ENCODE results near the gene DHRS7B.

DHRS7B gene

DNA sequence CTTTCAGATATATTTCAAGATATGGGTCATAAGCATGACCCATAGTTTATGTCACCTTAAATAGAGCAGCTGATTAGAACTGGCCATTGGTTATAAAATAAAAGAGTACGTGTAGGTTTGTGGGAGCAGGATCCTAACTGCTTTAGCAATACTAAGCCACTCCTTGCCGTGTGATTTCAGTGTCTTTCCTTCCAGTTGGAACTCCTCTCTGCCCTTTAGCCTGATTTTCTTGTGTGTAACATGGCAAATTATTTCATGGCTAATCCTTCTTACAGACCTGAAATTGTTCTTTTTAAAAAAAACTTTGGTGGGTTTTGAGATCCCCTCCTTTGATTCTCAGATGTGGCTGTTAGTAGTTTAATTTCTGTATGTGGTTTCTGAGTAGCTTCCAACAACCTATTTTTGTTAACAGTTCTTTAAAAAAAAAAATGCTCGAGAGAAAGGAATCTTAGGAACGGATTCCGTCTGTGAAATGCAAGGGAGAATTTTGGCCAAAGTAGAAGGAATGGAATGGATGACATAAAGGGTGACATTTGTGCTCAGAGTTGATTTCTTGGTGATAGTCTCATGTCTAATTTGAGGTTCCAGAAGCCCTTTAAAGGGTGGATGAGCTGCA is 39.9 kb downstream of the DHRS7B start:
- TF ChIP-seq, protein P1, sequence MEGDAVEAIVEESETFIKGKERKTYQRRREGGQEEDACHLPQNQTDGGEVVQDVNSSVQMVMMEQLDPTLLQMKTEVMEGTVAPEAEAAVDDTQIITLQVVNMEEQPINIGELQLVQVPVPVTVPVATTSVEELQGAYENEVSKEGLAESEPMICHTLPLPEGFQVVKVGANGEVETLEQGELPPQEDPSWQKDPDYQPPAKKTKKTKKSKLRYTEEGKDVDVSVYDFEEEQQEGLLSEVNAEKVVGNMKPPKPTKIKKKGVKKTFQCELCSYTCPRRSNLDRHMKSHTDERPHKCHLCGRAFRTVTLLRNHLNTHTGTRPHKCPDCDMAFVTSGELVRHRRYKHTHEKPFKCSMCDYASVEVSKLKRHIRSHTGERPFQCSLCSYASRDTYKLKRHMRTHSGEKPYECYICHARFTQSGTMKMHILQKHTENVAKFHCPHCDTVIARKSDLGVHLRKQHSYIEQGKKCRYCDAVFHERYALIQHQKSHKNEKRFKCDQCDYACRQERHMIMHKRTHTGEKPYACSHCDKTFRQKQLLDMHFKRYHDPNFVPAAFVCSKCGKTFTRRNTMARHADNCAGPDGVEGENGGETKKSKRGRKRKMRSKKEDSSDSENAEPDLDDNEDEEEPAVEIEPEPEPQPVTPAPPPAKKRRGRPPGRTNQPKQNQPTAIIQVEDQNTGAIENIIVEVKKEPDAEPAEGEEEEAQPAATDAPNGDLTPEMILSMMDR (IDR thresholded peaks at IDR 0.05; ENCODE audit: low read depth, low read length, missing control alignments) = no peak
- H3K4me3 ChIP-seq (ENCODE audit: low read depth, low read length) = no peak overlapping the region
- DNase-seq (ENCODE audit: low read depth) = no peak

DNA sequence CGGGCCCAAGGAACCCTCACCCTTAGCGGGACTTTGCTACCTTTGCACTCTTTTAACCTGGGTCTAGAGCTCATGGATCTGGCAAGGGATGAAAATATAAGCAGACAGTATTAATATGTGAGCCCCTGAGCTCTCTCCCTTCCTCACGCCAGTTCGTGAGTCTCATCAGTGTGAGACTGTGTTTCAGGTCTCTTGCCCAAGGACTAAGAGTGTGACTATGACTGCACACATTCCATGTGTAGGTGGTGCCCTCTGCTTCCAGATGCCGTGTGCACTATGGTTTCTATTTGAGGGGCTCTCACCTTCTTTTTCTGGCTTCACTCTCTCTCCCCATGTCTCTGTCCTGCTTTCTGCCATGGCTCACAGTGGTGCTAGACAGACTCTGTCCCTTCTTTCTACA is 40.5 kb downstream of the DHRS7B start:
- TF ChIP-seq, protein P1 (IDR thresholded peaks at IDR 0.05; ENCODE audit: low read depth, low read length, missing control alignments) = no peak
- no peak overlapping the region for H3K4me3 ChIP-seq (ENCODE audit: low read depth, low read length)
- DNase-seq (ENCODE audit: low read depth) = no peak

DNA sequence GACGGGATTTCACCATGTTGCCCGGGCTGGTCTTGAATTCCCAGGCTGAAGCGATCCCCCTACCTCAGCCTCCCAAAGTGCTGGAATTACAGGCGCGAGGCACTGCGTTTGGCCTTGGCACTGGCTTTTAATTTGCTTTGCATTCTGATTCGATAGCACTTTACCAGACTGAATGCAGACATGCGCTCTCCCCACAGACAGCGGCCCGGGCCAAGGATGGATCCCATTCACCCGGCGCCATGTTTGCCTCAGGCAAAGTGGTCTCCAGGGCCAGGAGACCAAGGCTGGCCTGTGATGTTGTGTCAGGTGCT is 41.7 kb downstream of the DHRS7B start:
- TF ChIP-seq, protein P1 (IDR thresholded peaks at IDR 0.05; ENCODE audit: low read depth, low read length, missing control alignments) = no peak
- no peak overlapping the region for H3K4me3 ChIP-seq (ENCODE audit: low read depth, low read length)
- DNase-seq (ENCODE audit: low read depth) = no peak

DNA sequence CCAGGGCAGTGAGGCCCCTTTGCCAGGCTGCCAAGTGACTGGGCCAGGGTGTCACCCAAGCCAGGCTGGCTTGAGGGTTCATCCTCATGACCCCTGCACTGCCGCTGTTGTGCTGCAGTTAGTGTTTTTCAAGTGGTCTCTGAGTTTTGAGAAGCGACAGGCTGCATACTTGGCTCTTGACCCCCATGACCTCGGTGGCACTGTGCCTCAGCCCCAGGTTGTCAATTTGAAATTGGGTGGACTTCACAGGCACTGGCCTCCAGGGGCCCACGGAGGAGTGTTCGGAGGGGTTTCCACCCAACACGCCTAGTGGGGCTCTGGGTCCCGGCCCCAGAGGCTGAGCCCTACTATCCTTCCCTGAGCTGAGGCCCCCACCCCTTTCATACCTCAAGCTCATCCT is 42.7 kb downstream of the DHRS7B start:
- TF ChIP-seq, protein P1 (IDR thresholded peaks at IDR 0.05; ENCODE audit: low read depth, low read length, missing control alignments) = no peak
- no peak overlapping the region for H3K4me3 ChIP-seq (ENCODE audit: low read depth, low read length)
- DNase-seq (ENCODE audit: low read depth) = no peak

DNA sequence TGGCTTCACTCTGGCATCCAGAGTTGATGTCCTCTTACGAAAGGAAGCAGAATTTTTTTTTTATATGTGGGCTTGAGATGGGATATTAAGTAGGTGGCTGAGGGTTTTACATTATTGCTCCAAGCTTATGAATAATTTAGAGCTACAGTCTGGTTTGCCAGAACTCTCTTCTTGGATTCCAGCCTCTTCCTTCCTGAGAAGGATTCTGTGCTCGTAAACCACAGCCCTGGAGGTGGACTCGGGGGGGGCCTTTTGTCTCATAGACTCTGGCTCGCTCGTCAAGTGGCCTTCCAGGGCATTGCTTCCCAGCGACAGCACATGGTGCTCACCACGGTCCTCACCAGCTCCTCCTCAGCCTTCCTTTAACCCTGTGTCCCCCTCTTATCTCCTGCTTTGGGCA is 44.0 kb downstream of the DHRS7B start:
- TF ChIP-seq, protein P1 (IDR thresholded peaks at IDR 0.05; ENCODE audit: low read depth, low read length, missing control alignments) = no peak
- H3K4me3 ChIP-seq (ENCODE audit: low read depth, low read length) = no peak overlapping the region
- no peak for DNase-seq (ENCODE audit: low read depth)

DNA sequence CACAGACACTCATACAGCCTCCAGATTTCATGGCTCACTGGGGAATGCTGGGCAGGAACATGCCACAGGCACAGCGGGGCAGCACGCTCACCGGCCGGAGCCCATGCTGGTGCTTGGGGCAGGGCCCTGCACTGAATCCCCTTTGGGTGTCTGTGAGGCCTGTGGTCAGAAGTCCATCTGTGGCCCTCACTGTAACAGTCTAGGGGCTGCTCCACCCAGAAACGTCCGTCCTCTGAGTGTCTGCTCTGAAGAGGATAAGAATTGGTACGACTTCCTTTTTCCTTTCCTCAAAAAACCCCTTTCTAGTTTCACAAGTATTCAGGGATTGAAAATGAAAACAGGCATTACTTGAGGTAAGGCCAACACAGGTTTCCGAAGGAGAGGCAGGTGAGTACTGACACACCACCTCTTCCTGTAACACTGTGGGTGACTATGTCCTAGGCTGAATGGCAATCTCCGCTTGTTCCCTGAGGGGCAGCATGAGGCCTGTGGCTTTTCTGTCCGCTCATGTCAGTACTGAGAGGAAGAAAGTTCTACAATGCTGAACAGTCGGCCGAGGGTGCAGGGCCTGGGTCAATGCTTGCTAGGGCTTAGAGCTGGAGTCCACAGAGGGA is 44.7 kb downstream of the DHRS7B start:
- DNase-seq (ENCODE audit: low read depth) = peak; percentile 58
- TF ChIP-seq, protein P1 (IDR thresholded peaks at IDR 0.05; ENCODE audit: low read depth, low read length, missing control alignments) = no peak
- no peak overlapping the region for H3K4me3 ChIP-seq (ENCODE audit: low read depth, low read length)

DNA sequence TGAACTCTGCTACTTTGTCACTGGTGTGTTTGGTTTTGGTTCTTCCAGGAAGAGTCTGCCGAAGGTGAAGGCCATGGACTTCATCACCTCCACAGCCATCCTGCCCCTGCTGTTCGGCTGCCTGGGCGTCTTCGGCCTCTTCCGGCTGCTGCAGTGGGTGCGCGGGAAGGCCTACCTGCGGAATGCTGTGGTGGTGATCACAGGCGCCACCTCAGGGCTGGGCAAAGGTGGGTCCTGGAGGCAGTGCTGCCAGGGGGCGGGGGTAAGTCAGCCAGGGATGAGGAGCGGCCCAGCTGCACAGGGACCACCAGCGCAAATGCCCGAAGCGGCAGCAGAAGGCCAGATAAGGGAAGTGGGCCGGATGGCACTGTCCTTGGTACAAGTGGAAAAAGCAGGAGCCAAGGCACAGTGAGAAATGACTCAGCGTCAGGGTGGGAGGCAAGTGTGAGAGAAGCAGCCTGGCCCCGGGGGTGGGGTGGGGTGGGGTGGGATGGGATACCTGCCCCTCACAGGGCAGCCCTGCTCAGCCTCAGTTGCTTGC is 45.3 kb downstream of the DHRS7B start:
- DNase-seq (ENCODE audit: low read depth) = no peak
- TF ChIP-seq, protein P1 (IDR thresholded peaks at IDR 0.05; ENCODE audit: low read depth, low read length, missing control alignments) = no peak
- no peak overlapping the region for H3K4me3 ChIP-seq (ENCODE audit: low read depth, low read length)
